OCI-LY7 (cell line): ENCODE data around the gene TAF11L14. TPM values are rescaled to one million over a fixed set of nuclear protein-coding genes. Genes with fewer than 3 reads are reported as not detected.
"Not testable (repeated sequence)": the region's sequence is repeated elsewhere in the genome, so short reads cannot be mapped to it uniquely, and the experiment has no call there.

Experiments
- BruUV-seq: library from RNA; stranded (reverse); fragments of 400-500 nt; replicated peaks from 2 replicates; lab custom pipeline; 2021; lab: Mats Ljungman, UMichigan
- CTCF ChIA-PET: fragments of 300-600 bp; sonication (Branson Sonifier 250); formaldehyde crosslinking; loops from one replicate; lab custom pipeline; 2022; ENCODE audit warnings: antibody characterized with exemption; ENCODE audit not compliant: unreplicated experiment; lab: Charles Lee
- POLR2A ChIA-PET: fragments of 300-600 bp; sonication (Branson Sonifier 250); formaldehyde crosslinking; loops from one replicate; lab custom pipeline; 2022; ENCODE audit warnings: antibody characterized with exemption; lab: Charles Lee
- DNase-seq: peaks from one replicate; pipeline ENCODE4 v3.0.0-alpha.2; 2015; ENCODE audit warnings: low spot score
- H2AFZ ChIP-seq: fragments of 200-600 bp; sonication (generic), shearing (Covaris generic); 2 replicates; pipeline ENCODE4 v1.6.1; 2014; ENCODE audit warnings: mild to moderate bottlenecking, antibody characterized with exemption, low read length, moderate library complexity
- H3K27ac ChIP-seq: fragments of 200-600 bp; sonication (generic); 2 replicates; pipeline ENCODE4 v1.5.1; 2014; ENCODE audit warnings: mixed run types, low read depth, mild to moderate bottlenecking, moderate library complexity, low read length, inconsistent platforms; ENCODE audit not compliant: poor library complexity, severe bottlenecking
- H3K36me3 ChIP-seq: fragments of 200-600 bp; sonication (generic); 2 replicates; pipeline ENCODE4 v1.6.1; 2014; ENCODE audit warnings: mild to moderate bottlenecking, antibody characterized with exemption, low read length, moderate library complexity, mixed read lengths; ENCODE audit not compliant: insufficient read depth
- H3K4me1 ChIP-seq: fragments of 200-600 bp; sonication (generic); 2 replicates; pipeline ENCODE4 v1.5.1; 2014; ENCODE audit warnings: mild to moderate bottlenecking, low read length; ENCODE audit not compliant: insufficient read depth, poor library complexity, severe bottlenecking
- H3K4me2 ChIP-seq: fragments of 200-600 bp; sonication (generic); 2 replicates; pipeline ENCODE4 v1.6.1; 2014; ENCODE audit warnings: mild to moderate bottlenecking, low read length
- H3K4me3 ChIP-seq: fragments of 200-600 bp; sonication (generic); 2 replicates; pipeline ENCODE4 v1.5.1; 2014; ENCODE audit warnings: mild to moderate bottlenecking, low read depth, low read length; ENCODE audit not compliant: poor library complexity, severe bottlenecking
- H3K79me2 ChIP-seq: fragments of 200-600 bp; sonication (generic); 2 replicates; pipeline ENCODE4 v1.6.1; 2016; ENCODE audit warnings: low read depth, mild to moderate bottlenecking, low read length, moderate library complexity, mixed read lengths; ENCODE audit not compliant: insufficient read depth
- H3K9me2 ChIP-seq: fragments of 200-600 bp; sonication (generic); 2 replicates; pipeline ENCODE4 v1.6.1; 2016; ENCODE audit warnings: mild to moderate bottlenecking, low read length, mixed read lengths; ENCODE audit not compliant: insufficient read depth
- H3K9me3 ChIP-seq: fragments of 200-600 bp; sonication (generic); 2 replicates; pipeline ENCODE4 v1.6.1; 2014; ENCODE audit warnings: mild to moderate bottlenecking, mixed run types, low read length, mixed read lengths
- H4K20me1 ChIP-seq: fragments of 200-600 bp; sonication (generic); 2 replicates; pipeline ENCODE4 v1.6.1; 2014; ENCODE audit warnings: mild to moderate bottlenecking, antibody characterized with exemption, low read length, moderate library complexity, mixed read lengths; ENCODE audit not compliant: insufficient read depth
- EZH2phosphoT487 ChIP-seq: fragments of 200-600 bp; sonication (generic); IDR thresholded peaks from 2 replicates; pipeline ENCODE4 v1.6.1; 2018; ENCODE audit warnings: low read depth, borderline replicate concordance, mild to moderate bottlenecking, mixed run types, antibody characterized with exemption, low read length, moderate library complexity, mixed read lengths
- intact Hi-C: fragments of 100-400 bp; cut with micrococcal nuclease; formaldehyde crosslinking; loops from one replicate; pipeline ENCODE4 v1.10.0; 2022; ENCODE audit not compliant: unreplicated experiment
- total RNA-seq, 2 experiments: library from RNA; depleted of rRNA in 1 of 2; stranded (reverse); fragments of >200 nt in 1 of 2; shearing (Covaris generic) in 1 of 2; gene quantifications; 2 replicates each; pipeline ENCODE4 v1.2.3, GENCODE V29; 2014 to 2022
- TF ChIP-seq, protein P1 (sequence below): fragments of 200-600 bp; sonication (generic); conservative IDR thresholded peaks from 2 replicates; pipeline ENCODE4 v1.5.1; 2014; ENCODE audit warnings: mild to moderate bottlenecking, antibody characterized with exemption, low read length, moderate library complexity, mixed read lengths

Gene TAF11L14
- total RNA-seq, 2 experiments from 2014 or later: not detected

DNA sequence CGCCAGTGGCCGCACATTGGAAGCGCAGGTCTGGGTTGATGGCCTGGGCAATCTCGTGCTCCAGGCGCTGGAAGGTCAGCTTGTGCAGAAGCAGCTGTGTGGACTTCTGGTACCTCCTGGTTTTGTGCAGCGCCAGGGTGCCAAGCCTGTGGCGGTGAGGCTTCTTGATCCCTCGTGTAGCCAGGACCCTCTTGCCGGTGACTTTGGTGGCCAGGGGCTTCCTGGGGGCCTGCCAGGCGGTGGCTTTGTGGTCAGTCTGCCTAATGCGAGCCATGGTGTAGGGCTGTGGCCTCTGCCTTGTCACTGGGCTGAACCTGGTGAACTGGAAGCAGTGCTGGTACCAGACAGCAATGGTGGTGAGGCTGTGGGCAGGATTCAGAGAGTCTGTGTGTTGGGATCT lies 8.6 kb upstream of the TAF11L14 start:
- Histone ChIP-seq H3K4me1 (no peaks in the 10 kb centered on the region), H3K36me3 (no peaks in the 10 kb centered on the region), H2AFZ (no peak overlapping the region), H3K9me2 (no peaks in the 10 kb centered on the region), H3K27ac (no peak overlapping the region), H3K4me3 (no peak overlapping the region), H3K4me2 (no peak overlapping the region), H3K79me2 (no peaks in the 10 kb centered on the region), H3K9me3 (no peaks in the 10 kb centered on the region), H4K20me1 (no peaks in the 10 kb centered on the region)
- intact Hi-C loops: no loop called here
- ChIA-PET CTCF (no interaction called here), POLR2A (no interaction called here)
- TF ChIP-seq EZH2phosphoT487: no peak
- TF ChIP-seq, protein P1, sequence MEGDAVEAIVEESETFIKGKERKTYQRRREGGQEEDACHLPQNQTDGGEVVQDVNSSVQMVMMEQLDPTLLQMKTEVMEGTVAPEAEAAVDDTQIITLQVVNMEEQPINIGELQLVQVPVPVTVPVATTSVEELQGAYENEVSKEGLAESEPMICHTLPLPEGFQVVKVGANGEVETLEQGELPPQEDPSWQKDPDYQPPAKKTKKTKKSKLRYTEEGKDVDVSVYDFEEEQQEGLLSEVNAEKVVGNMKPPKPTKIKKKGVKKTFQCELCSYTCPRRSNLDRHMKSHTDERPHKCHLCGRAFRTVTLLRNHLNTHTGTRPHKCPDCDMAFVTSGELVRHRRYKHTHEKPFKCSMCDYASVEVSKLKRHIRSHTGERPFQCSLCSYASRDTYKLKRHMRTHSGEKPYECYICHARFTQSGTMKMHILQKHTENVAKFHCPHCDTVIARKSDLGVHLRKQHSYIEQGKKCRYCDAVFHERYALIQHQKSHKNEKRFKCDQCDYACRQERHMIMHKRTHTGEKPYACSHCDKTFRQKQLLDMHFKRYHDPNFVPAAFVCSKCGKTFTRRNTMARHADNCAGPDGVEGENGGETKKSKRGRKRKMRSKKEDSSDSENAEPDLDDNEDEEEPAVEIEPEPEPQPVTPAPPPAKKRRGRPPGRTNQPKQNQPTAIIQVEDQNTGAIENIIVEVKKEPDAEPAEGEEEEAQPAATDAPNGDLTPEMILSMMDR: no peak
- no peak for DNase-seq
- BruUV-seq: no TSS peak

DNA sequence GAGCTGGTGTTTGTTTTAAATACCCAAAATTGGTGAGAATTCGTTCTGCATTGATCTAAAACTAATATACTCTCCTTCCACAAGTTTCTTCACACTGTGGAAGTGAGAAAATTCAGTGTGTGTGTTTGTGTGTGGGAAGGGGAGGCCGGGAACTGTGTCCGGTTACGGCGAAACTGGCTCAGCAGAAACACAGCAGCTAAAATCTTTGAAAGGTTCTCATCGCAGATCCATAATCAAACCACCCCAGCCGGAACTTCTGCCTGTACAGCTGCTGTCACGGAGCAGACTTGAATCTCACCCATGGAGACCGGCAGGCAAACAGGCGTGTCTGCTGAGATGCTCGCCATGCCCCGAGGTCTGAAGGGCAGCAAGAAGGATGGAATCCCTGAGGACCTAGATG lies 2.5 kb upstream of the TAF11L14 start, which contains the start of gene TAF11L13:
TSS of gene TAF11L13 (plus strand) at position 301 of the 400 bp plus-strand sequence.
- H3K27ac ChIP-seq, H3K4me2 ChIP-seq, CTCF ChIA-PET, DNase-seq, H3K9me3 ChIP-seq, H4K20me1 ChIP-seq, H3K4me1 ChIP-seq, H3K9me2 ChIP-seq, BruUV-seq, H3K36me3 ChIP-seq, POLR2A ChIA-PET, H3K4me3 ChIP-seq, intact Hi-C loops, H3K79me2 ChIP-seq, H2AFZ ChIP-seq: not testable (repeated sequence)

DNA sequence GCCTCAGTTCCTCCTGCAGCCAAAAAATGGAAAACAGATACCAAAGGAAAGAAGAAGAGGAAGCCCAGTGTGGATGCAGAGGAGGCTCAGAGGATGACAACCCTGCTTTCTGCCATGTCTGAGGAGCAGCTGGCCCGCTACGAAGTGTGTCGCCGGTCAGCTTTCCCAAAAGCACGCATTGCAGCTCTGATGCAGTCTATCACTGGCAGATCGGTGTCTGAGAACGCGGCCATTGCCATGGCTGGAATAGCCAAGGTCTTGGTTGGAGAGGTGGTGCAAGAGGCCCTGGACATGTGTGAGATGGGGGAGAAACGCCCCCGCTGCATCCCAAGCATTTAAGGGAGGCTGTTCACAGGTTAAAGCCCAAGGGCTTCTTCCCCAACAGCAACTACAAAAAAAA lies 15.0 kb downstream of the TAF11L14 start:
- DNase-seq, H3K9me3 ChIP-seq, H4K20me1 ChIP-seq, H3K4me1 ChIP-seq, CTCF ChIA-PET, H3K27ac ChIP-seq, H2AFZ ChIP-seq, H3K79me2 ChIP-seq, H3K9me2 ChIP-seq, H3K4me3 ChIP-seq, BruUV-seq, H3K4me2 ChIP-seq, H3K36me3 ChIP-seq, intact Hi-C loops, POLR2A ChIA-PET: not testable (repeated sequence)

DNA sequence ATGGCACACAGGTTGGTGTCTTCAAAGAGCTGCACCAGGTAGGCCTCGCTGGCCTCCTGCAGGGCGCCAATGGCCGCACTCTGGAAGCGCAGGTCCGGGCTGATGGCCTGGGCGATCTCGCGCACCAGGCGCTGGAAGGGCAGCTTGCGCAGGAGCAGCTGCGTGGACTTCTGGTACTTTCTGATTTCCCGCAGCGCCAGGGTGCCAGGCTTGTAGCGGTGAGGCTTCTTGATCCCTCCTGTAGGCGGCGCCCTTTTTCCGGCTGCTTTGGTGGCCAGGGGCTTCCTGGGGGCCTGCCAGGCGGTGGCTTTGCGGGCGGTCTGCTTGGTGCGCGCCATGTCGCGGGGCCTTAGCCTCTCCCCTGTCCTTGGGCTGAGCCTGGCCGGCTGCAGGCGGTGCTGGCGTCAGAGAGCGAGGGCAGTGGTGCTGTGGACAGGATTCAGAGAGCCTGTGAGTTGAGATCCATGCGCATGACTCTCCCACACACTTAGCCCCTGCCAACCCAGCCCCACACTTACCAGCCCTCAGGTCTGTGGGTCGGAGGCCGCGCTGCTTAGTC lies 21.0 kb downstream of the TAF11L14 start:
- BruUV-seq, DNase-seq, H3K4me1 ChIP-seq, intact Hi-C loops, H2AFZ ChIP-seq, H3K79me2 ChIP-seq, H3K27ac ChIP-seq, H3K9me2 ChIP-seq, H4K20me1 ChIP-seq, CTCF ChIA-PET, H3K4me2 ChIP-seq, H3K9me3 ChIP-seq, H3K4me3 ChIP-seq, H3K36me3 ChIP-seq: not testable (repeated sequence)
- POLR2A ChIA-PET: interaction anchor here (0.6 kb wide), 1 partner anchor 527 kb away, joined by 3 read pairs; no protein-coding TSS in a partner anchor
